KOPT-K1 (cell line): Measurements from ENCODE around the gene TSPAN7.

Experiments
- H3K27ac ChIP-seq: fragments of 200-600 bp; sonication (generic); 2 replicates; pipeline ENCODE4 v1.5.1; 2016; ENCODE audit warnings: antibody characterized with exemption, mild to moderate bottlenecking, low read depth, low read length; ENCODE audit not compliant: poor library complexity, severe bottlenecking
- H3K36me3 ChIP-seq: fragments of 200-600 bp; sonication (generic); 2 replicates; pipeline ENCODE4 v1.5.1; 2017; ENCODE audit warnings: antibody characterized with exemption, mild to moderate bottlenecking, low read length, moderate library complexity; ENCODE audit not compliant: insufficient read depth
- H3K9me3 ChIP-seq: fragments of 200-600 bp; sonication (generic); 2 replicates; pipeline ENCODE4 v1.5.1; 2017; ENCODE audit warnings: antibody characterized with exemption, low read length, mild to moderate bottlenecking; ENCODE audit not compliant: insufficient read depth, poor library complexity, severe bottlenecking

Gene TSPAN7

GRCh38 chrX:38649221-38649620 lies 87.9 kb downstream of the TSPAN7 start:
- Histone ChIP-seq H3K9me3 (no peaks in the 10 kb centered on the region), H3K27ac (peak overlapping the region; percentile 100), H3K36me3 (no peaks in the 10 kb centered on the region; the same call in 1 of the 2 replicates)

- no peaks in the 10 kb centered on the region; the same call in 1 of the 2 replicates for H3K36me3 ChIP-seq
These were observed 88.6 kb downstream of the TSPAN7 start for GRCh38 chrX:38649674-38650647.

GRCh38 chrX:38651625-38652601 lies 90.6 kb downstream of the TSPAN7 start:
- no peaks in the 10 kb centered on the region for H3K9me3 ChIP-seq
- peak overlapping the region; percentile 100 for H3K27ac ChIP-seq
- H3K36me3 ChIP-seq: peaks cover 8% of the 10 kb centered on the region

More at GRCh38 chrX:38649674-38650647, 88.6 kb downstream of the TSPAN7 start:
- Histone ChIP-seq H3K9me3 (no peaks in the 10 kb centered on the region), H3K27ac (peak overlapping the region; percentile 100)

- no peaks in the 10 kb centered on the region for H3K9me3 ChIP-seq
- H3K36me3 ChIP-seq: peaks cover 12% of the 10 kb centered on the region
- H3K27ac ChIP-seq: peak overlapping the region; percentile 100
These were observed 91.6 kb downstream of the TSPAN7 start for GRCh38 chrX:38652934-38653442.

GRCh38 chrX:38654302-38654701 lies 93.0 kb downstream of the TSPAN7 start:
- peaks cover 12% of the 10 kb centered on the region for H3K36me3 ChIP-seq
- no peaks in the 10 kb centered on the region for H3K9me3 ChIP-seq
- H3K27ac ChIP-seq: peak overlapping the region; percentile 100

GRCh38 chrX:38656350-38656915 lies 95.1 kb downstream of the TSPAN7 start:
- no peaks in the 10 kb centered on the region for H3K9me3 ChIP-seq
- peaks cover 20% of the 10 kb centered on the region for H3K36me3 ChIP-seq
- peak overlapping the region; percentile 100 for H3K27ac ChIP-seq

GRCh38 chrX:38657562-38657961 lies 96.2 kb downstream of the TSPAN7 start:
- H3K36me3 ChIP-seq: peaks cover 30% of the 10 kb centered on the region
- peak overlapping the region; percentile 100 for H3K27ac ChIP-seq
- H3K9me3 ChIP-seq: no peaks in the 10 kb centered on the region

- peaks cover 42% of the 10 kb centered on the region for H3K36me3 ChIP-seq
- H3K9me3 ChIP-seq: no peaks in the 10 kb centered on the region
- peak overlapping the region; percentile 43 for H3K27ac ChIP-seq
These were observed 99.2 kb downstream of the TSPAN7 start for GRCh38 chrX:38660395-38661102.

- peak overlapping the region; percentile 43 for H3K27ac ChIP-seq
- H3K9me3 ChIP-seq: no peaks in the 10 kb centered on the region
- peaks cover 42% of the 10 kb centered on the region for H3K36me3 ChIP-seq
These were observed 99.7 kb downstream of the TSPAN7 start for GRCh38 chrX:38661103-38661441.

- peak overlapping the region; percentile 43 for H3K27ac ChIP-seq
These were observed 100.2 kb downstream of the TSPAN7 start for GRCh38 chrX:38661561-38661960.

GRCh38 chrX:38662640-38663039 lies 101.3 kb downstream of the TSPAN7 start:
- peaks cover 50% of the 10 kb centered on the region for H3K36me3 ChIP-seq
- no peaks in the 10 kb centered on the region for H3K9me3 ChIP-seq
- H3K27ac ChIP-seq: no peak overlapping the region

More at GRCh38 chrX:38661561-38661960, 100.2 kb downstream of the TSPAN7 start:
- H3K9me3 ChIP-seq: no peaks in the 10 kb centered on the region
- peaks cover 43% of the 10 kb centered on the region for H3K36me3 ChIP-seq

- no peaks in the 10 kb centered on the region for H3K9me3 ChIP-seq
- H3K27ac ChIP-seq: peak overlapping the region; percentile 17
- peaks cover 64% of the 10 kb centered on the region for H3K36me3 ChIP-seq
These were observed 102.9 kb downstream of the TSPAN7 start for GRCh38 chrX:38664285-38664684.

GRCh38 chrX:38666909-38667308 lies 105.6 kb downstream of the TSPAN7 start:
- Histone ChIP-seq H3K36me3 (peaks cover 77% of the 10 kb centered on the region), H3K9me3 (no peaks in the 10 kb centered on the region), H3K27ac (no peak overlapping the region)

GRCh38 chrX:38668771-38669170 lies 107.4 kb downstream of the TSPAN7 start:
- Histone ChIP-seq H3K36me3 (peaks cover 89% of the 10 kb centered on the region), H3K9me3 (no peaks in the 10 kb centered on the region), H3K27ac (no peak overlapping the region)
